GM10266 (cell line): ENCODE data around the gene CANT1.

ENCODE experiments used
- DNase-seq: peaks from one replicate; pipeline ENCODE4 v3.0.0; 2012; ENCODE audit errors: extremely low spot score
- CTCF ChIP-seq: IDR thresholded peaks from 2 replicates; pipeline ENCODE4 v1.5.1; 2012; ENCODE audit warnings: mild to moderate bottlenecking, low read depth; ENCODE audit not compliant: control insufficient read depth, insufficient read depth; ENCODE audit errors: missing control alignments

CANT1 gene

DNA sequence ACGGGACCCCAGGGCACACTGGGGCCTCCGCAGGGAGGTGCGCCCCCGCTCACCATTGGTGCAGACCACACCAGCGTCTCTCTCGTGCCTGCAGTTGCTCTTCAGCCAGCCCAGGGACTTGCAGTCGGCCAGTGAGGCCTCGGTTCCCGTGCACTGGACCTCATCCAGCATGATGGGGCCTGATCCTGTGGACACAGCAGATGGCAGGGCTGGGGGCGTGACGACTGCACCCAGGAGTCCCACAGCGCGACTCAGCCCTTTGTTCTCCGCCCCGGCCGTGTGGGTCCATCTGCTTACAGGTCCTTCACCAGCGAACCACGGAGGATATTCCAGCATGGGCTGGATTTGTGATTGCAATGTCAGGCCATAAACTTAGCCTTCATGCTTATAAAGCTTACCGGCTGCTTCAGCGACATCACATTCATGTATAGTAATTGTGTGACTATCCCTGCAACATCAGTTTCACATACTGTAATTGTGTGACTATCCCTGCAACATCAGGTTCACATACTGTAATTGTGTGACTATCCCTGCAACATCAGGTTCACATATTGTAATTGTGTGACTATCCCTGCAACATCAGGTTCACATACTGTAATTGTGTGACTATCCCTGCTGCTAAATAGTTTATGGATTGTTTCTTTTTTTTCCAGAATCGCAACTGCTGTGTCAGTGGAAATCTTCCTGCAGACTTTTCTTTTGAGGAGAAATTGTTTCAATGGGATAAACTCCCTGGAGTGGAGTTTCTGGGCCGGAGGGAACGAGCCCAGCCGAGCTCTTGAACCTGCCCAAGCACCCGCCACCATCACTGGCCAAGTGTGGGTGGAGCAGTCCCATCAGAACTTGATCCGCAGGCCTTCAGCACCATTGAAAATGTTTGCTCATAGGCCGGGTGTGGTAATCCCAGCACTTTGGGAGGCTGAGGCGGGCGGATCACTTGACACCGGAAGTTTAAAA, 34.7 kb downstream of the CANT1 start:
- no peak for TF ChIP-seq CTCF
- DNase-seq, result no peak

DNA sequence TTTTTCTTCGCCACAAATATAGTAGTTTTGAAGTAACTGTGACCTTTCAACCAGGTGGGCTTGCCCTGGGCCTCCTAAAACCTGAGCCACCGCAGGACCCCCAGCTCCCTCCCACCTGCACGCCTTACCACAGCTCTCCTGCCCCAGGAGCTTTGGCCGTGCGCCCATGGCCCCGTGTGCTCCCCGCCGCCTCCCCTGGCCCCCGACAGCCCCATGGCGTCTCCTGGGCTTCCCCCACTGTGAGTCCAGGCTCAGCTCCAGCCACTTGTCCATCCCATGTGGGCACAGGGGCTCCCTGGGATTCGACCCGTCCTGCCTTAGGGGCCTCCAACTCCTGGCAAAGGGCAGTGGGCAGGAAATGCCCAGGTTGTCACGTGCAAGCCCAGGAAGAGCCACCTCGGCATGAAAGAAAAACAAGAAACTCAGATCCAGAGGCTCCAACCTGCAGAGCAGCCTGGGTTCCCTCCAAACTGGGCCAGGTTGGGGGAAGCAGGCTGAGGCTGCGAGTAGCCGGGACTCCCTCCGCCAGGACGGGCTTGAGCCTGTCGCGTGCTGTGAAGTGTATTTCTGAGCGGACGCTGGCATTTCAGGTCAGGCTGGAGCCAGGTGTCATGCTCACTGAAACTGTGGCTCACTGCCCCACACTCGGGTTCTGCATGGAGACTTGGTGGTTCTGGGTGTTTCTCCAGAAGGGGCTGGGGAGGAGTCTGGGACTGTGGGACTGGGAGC, 35.6 kb downstream of the CANT1 start:
- no peak for TF ChIP-seq CTCF
- DNase-seq, result no peak

DNA sequence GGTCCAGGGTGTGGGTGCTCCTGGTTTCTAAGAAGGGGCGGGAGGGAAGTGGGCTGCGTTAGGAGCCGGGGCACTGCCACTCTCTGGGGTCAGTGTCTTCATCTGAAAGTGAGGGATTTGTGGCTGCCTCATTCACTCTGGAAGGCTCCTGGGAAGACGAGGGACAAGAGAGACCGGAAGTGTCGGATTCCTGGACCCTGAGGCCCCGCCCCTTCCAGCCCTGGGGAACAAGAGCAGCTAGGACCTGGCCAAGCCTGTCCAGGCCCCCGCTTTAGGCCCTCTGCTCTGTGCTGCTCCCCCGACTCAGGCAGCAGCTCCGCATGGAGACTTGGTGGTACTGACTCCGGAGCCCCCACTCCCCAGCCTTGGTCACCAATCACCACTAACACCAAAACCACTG, 36.4 kb downstream of the CANT1 start:
- no peak for DNase-seq
- TF ChIP-seq CTCF, result no peak

DNA sequence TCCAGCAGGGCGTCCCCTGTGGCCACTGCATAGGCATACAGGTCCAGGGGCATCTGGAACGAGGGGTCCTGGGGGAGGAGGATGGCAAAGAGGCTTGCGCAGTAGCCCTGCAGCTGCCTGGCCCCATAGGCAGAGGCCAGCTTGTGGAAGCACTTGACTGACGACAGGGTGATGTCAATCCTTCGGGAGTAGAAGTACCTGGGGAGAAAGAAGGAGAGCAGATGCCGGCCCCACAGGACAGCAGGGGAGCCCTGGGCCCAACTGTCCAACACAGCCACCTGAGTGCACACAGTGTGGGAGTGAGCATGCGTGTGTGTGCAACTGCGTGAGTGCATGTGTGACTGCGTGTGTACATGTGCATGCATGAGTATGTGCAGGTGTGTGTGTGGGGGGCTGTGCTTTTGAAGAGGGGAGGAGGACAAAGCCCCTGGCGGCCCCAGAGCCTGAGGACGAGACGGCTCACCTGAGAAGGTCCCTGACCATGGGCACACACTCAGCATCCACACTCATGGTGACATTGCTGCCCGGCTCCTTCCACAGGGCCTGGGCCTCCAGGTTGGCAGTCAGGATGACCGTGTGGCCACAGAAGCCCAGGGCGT, 37.0 kb downstream of the CANT1 start:
- no peak for DNase-seq
- no peak for TF ChIP-seq CTCF

DNA sequence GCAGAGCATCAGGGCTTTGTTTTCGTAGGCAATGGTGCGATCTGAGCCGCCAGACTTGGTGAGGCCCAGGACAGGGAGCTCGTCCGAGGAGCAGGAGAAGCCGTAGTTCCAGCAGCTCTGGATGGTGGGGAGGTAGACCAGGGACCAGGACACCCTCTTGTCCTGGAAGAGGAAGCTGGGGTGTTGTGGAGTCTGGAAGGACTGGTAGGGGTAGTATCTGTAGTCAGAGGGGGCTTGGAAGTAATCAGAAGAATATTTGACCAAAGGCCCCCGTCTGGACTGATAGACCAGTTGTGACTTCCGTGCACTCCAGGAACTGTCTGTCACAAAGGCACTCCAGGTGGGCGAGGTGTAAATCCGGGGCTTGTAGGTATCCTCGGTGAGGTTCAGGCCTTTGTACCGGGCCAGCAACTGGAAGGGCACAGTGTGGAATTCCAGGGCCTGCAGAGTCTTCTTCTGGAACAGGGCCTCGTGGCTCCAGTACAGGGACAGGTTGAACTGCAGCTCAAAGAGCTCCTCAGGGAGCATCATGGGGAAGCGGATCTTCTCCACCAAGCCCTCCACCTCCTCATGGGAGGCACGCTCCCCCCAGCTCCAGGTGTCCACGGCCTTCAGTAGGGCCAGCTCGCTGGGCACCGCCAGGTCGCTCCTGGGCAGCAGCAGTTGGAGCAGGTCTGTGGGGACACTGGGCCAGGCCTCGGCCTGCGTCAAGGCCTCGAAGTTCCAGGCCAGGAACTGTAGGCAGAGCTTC, 37.6 kb downstream of the CANT1 start:
- no peak for DNase-seq
- no peak for TF ChIP-seq CTCF

DNA sequence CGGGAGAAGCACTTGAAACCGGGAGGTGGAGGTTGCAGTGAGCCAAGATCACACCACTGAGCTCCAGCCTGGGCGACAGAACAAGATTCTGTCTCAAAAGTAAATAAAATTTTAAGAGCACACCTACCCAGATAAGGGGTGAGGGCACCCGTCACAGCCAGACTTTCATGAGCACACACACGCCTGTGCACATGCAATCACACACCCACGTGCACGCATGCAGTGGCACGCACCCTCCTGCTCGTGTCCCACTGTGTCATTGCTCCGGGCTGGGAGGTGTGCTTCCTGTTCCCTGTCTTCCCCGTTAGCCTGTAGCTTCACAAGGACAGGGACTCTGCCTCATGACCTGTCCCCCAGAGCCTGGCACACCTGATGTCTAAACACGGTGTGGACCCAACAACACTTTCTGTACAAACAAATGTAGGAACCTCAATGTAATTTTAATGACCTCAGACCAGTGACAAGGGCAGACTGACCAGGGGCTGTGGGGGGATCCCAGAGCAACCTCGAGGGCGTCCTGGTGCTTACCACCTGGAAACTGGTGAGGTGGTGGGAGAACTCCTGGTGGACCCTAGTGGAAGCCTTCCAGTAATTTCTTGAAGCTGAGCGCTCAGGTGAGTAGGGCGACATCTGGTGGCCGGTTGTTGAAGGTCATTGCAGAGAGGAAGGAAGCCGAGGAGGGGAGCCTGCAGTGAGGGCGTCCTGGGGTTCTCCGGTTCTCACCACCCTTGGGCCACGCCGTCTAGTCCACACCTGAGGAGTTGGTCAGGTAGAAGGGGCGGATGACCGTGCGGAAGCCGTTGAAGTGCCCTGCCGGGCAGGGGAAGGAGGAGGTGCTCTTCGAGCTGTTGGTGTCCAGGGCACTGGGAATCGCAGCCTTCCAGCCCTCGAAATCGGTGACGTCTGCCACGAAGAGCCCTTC, 38.5 kb downstream of the CANT1 start:
- DNase-seq, result peak; percentile 88
- peak; percentile 87 for TF ChIP-seq CTCF
